Chondrocyte (in vitro differentiated cells): Measurements from ENCODE around the gene GALNT1. TPM values are rescaled to one million over a fixed set of nuclear protein-coding genes. Genes with fewer than 3 reads are reported as not detected.
A peak's percentile ranks its signal among the peaks of the same experiment; 100 is the strongest.

Experiments
- DNase-seq: peaks from one replicate; pipeline ENCODE4 v3.0.0; 2021; ENCODE audit warnings: mixed read lengths, low spot score
- H3K27ac Mint-ChIP-seq: one replicate; pipeline ENCODE4 v1.8.0; 2021; ENCODE audit warnings: mild to moderate bottlenecking, moderate library complexity, mixed read lengths; ENCODE audit not compliant: unreplicated experiment
- H3K27me3 Mint-ChIP-seq: 2 replicates; pipeline ENCODE4 v1.8.0; 2021; ENCODE audit warnings: low read depth, mixed read lengths
- H3K36me3 Mint-ChIP-seq: 2 replicates; pipeline ENCODE4 v1.8.0; 2021; ENCODE audit warnings: low read depth, mixed read lengths
- H3K4me1 Mint-ChIP-seq: 2 replicates; pipeline ENCODE4 v1.8.0; 2021; ENCODE audit warnings: low read depth, mild to moderate bottlenecking, mixed read lengths
- H3K4me3 Mint-ChIP-seq: one replicate; pipeline ENCODE4 v1.8.0; 2021; ENCODE audit warnings: mild to moderate bottlenecking, moderate library complexity, mixed read lengths; ENCODE audit not compliant: unreplicated experiment
- H3K9me3 Mint-ChIP-seq: 2 replicates; pipeline ENCODE4 v1.8.0; 2021; ENCODE audit warnings: low read depth, mixed read lengths
- total RNA-seq: library from RNA; stranded (reverse); gene quantifications from 3 replicates; pipeline ENCODE4 v1.2.1, GENCODE V29; 2021
- TF ChIP-seq, protein P1 (sequence below): fragments of 200-600 bp; sonication (generic); IDR thresholded peaks from 2 replicates; pipeline ENCODE4 v1.5.0; 2021; ENCODE audit warnings: antibody characterized with exemption, mild to moderate bottlenecking, moderate library complexity

The GALNT1 gene
- total RNA-seq, 1 donor from 2014 or later = 228 TPM

DNA sequence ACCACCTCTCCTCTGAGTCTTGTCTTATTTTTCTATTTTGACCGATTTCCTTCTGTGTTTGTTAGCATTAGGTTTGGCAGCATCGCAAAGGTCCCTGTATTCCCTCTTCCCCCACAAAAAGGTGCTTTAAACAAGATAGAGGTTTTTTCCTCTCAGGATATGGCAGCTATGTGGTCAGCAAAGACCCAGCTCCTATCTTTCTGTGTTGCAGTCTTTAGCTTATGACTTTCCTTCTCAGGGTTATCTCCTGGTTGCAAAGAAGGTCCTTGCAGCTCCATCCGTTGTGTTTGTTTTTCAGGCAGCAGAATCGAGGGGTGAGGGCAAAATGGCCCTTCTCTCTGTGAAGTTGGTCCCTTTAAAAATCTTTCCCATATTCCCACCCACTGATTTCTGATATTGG lies 38.4 kb downstream of the GALNT1 start:
- TF ChIP-seq, protein P1, sequence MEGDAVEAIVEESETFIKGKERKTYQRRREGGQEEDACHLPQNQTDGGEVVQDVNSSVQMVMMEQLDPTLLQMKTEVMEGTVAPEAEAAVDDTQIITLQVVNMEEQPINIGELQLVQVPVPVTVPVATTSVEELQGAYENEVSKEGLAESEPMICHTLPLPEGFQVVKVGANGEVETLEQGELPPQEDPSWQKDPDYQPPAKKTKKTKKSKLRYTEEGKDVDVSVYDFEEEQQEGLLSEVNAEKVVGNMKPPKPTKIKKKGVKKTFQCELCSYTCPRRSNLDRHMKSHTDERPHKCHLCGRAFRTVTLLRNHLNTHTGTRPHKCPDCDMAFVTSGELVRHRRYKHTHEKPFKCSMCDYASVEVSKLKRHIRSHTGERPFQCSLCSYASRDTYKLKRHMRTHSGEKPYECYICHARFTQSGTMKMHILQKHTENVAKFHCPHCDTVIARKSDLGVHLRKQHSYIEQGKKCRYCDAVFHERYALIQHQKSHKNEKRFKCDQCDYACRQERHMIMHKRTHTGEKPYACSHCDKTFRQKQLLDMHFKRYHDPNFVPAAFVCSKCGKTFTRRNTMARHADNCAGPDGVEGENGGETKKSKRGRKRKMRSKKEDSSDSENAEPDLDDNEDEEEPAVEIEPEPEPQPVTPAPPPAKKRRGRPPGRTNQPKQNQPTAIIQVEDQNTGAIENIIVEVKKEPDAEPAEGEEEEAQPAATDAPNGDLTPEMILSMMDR = no peak
- peaks cover 20% of the 10 kb centered on the region for H3K4me1 Mint-ChIP-seq
- H3K36me3 Mint-ChIP-seq = no peaks in the 10 kb centered on the region
- peaks cover 4% of the 10 kb centered on the region for H3K9me3 Mint-ChIP-seq
- DNase-seq = no peak
- H3K4me3 Mint-ChIP-seq = no peak overlapping the region
- H3K27me3 Mint-ChIP-seq = no peaks in the 10 kb centered on the region
- peak overlapping the region; percentile 52 for H3K27ac Mint-ChIP-seq

DNA sequence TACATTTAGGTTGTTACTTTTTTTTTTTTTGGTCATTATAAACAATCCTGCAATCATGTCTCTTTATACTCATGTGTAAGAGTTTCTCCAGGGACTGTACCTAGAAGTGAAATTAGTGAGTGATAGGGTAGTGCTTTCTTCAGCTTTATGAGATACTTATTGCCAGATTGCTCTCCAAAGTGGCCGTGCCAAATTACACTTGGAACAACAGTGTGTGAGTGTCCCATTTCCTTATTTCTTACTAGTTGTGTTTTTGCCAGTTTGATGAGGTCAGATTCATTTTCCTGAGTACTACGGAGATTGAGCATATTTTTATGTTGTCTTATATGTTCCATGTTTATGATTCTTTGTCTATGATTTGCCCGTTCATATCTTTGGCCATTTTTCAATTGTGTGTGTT lies 39.2 kb downstream of the GALNT1 start:
- TF ChIP-seq, protein P1 = no peak
- Mint-ChIP-seq H3K9me3 (peaks cover 4% of the 10 kb centered on the region), H3K4me1 (peaks cover 28% of the 10 kb centered on the region), H3K36me3 (peaks cover 1% of the 10 kb centered on the region), H3K4me3 (no peak overlapping the region), H3K27me3 (no peaks in the 10 kb centered on the region), H3K27ac (peak overlapping the region; percentile 18)
- DNase-seq = no peak

DNA sequence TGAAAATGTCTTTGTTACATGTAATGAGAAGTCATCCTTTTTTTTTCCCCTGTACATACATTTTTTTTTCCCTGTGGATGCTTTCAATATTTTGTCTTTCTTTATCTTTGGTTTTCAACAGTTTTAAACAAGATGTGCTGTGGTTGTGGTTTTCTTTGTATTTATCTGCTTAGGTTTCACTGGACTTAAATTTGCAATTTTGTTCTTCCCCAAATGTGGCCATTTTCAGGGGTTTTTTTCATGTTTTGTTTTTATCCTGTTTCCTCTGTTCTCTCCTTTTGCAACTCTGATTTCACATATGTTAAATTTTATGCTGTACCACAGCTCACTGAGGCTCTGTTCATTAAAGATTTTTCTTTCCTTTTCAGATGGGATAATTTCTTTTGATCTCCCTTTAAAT lies 41.7 kb downstream of the GALNT1 start:
- peak overlapping the region; percentile 46 for H3K27ac Mint-ChIP-seq
- peaks cover 8% of the 10 kb centered on the region for H3K36me3 Mint-ChIP-seq
- TF ChIP-seq, protein P1 = no peak
- H3K4me1 Mint-ChIP-seq = peaks cover 32% of the 10 kb centered on the region
- no peak for DNase-seq
- no peak overlapping the region for H3K4me3 Mint-ChIP-seq
- no peaks in the 10 kb centered on the region for H3K27me3 Mint-ChIP-seq
- H3K9me3 Mint-ChIP-seq = peaks cover 17% of the 10 kb centered on the region

DNA sequence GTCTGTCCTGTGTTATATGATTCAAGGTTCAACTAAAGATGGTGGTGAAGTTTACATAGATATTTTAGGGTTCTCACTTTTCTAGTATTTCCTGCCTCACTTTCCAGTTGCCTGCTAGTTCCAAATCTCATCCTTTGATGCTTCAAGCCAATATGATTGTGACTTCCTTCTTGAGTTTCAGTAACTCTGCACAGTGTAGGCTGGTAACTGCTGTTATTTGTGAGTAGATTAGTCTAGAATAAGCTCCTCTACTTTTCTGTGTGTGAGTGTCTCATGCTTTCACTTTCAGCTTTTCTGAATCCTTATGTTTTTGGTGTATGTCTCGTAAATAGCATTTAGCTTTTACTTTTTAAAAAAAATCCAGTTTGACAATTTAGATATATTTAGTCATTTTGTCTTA lies 42.6 kb downstream of the GALNT1 start:
- Mint-ChIP-seq H3K27ac (no peak overlapping the region), H3K9me3 (peaks cover 24% of the 10 kb centered on the region)
- TF ChIP-seq, protein P1 = no peak

DNA sequence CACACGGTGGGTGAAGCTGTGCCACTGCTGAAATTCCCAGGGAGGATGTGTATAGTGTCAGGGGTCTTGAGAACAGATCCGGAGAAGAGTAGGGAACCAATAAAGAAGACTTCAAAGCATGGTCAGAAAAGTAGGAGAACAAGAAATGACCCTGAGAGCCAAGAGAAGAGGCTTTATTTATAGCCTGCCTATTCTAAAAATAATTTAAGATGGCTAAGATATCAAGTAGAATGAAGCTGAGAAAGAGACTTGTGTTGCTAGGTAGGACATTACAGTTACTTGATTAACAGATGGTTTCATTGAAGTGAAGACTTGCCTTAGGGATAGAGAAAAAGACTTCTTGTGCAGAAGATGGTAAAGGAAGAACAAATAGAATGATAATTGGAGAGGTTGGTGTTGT lies 43.7 kb downstream of the GALNT1 start:
- Mint-ChIP-seq H3K4me3 (no peak overlapping the region), H3K9me3 (peaks cover 26% of the 10 kb centered on the region), H3K4me1 (peaks cover 32% of the 10 kb centered on the region), H3K27ac (peak overlapping the region; percentile 24), H3K27me3 (no peaks in the 10 kb centered on the region), H3K36me3 (peaks cover 22% of the 10 kb centered on the region)
- TF ChIP-seq, protein P1 = no peak
- no peak for DNase-seq

More for the DNA sequence above, 42.6 kb downstream of the GALNT1 start:
- Mint-ChIP-seq H3K36me3 (peaks cover 16% of the 10 kb centered on the region), H3K4me1 (peaks cover 32% of the 10 kb centered on the region), H3K4me3 (no peak overlapping the region), H3K27me3 (no peaks in the 10 kb centered on the region)
- no peak for DNase-seq
